ENCODE results near the gene GOLGA2.

Gene GOLGA2

DNA sequence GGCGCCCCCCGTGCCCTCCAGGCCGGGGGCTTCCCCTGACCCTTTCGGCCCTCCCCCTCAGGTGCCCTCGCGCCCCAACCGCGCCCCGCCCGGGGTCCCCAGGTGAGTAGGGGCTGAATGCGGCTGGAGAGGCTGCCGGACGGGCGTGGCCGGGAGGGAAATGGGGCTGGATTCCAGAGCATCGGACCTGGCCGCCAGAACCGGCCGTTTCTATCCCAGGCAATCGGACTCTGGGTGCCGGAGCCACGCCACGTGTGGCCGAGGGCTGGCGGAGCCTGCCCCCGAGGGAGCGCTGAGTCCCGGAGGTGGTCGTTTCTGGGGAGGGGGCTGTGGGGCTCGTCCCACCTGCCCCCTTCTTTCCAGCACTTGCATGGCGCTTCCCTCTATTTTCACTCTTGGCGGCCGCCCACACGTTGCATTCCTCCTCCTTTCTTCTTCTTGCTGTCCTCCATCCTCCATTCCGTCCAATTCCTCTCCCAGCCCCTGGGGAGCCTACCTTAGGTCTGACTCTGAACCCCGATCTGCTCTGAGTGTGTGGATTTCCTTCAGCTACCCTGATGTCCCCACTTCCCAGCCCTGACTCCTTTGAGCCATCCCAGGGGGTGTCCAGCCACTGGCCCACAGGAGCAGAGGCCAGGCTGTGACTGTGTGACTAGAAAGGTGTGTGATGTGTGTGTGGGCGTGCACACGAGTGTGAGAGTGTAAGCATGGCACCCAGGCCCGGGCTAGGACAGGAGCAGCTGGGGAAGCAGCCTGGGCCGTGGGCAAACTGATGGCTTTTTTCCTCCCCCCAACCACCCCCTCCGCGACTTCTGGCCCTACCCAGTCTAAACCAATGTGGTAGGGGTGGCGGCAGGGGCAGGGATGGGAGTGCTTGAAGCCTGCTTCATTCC, 24.7 kb downstream of the GOLGA2 start:
- peaks cover 4 to 5% of the 10 kb centered on the region in 2 donors for H3K27me3 ChIP-seq (ENCODE audit: control insufficient read depth in 1 of 2, insufficient read depth in 2 of 2, low read length in 2 of 2)
- no peak overlapping the region for H3K27ac ChIP-seq (ENCODE audit: low read depth, low read length)
- H3K4me1 ChIP-seq (ENCODE audit: control insufficient read depth in 1 of 2, insufficient read depth in 2 of 2, low read length in 2 of 2): peaks cover 11 to 12% of the 10 kb centered on the region in 2 donors
- peak overlapping the region in 1 of 2 donors; percentile 10 for H3K9ac ChIP-seq (ENCODE audit: low read depth in 1 of 2, low read length in 2 of 2)
- peak overlapping the region; percentile 23 to 43 for H3K4me3 ChIP-seq (ENCODE audit: low read depth in 1 of 2, low read length in 2 of 2)
- H3K9me3 ChIP-seq (ENCODE audit: control insufficient read depth in 1 of 2, low read length in 2 of 2): no peaks in the 10 kb centered on the region
- peaks cover 0 to 3% of the 10 kb centered on the region in 2 donors for H3K36me3 ChIP-seq (ENCODE audit: control insufficient read depth in 1 of 2, insufficient read depth in 2 of 2, low read length in 2 of 2)

DNA sequence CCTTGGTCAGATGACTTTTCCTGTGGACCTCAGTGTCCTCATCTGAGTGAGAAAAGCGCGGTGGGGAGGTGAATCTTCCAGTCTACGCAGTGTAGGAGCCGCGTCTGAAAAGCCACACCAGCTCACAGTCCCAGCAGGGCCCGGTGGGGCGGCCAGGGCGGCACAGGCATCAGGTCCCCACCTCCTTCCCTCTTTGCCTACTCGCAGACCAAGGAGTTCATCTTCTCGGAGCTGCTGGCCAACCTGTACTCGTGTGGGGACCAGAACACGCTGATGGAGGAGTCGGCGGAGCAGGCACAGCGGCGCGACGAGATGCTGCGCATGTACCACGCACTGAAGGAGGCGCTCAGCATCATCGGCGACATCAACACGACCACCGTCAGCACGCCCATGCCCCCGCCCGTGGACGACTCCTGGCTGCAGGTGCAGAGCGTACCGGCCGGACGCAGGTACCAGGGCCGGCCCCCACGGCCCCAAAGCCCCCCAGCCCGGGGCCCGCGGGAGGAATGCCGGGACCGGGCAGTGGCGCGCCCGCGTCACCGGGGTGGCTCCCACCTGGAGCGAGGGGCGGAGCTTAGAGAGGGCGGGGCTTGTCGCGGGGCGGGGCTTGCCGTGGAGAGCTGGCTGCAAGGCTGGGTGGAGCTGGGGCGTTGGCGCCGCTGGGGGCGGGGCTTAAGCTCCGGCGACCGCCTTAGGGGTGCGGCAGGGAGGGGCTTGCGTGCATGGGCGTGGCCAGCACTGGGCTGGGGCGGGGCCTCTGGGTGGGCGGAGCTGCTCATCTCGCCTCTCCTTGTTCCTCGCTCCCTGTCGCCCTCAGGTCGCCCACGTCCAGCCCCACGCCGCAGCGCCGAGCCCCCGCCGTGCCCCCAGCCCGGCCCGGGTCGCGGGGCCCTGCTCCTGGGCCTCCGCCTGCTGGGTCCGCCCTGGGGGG, 25.6 kb downstream of the GOLGA2 start:
- Histone ChIP-seq H3K27ac (ENCODE audit: low read depth, low read length) (no peak overlapping the region), H3K9me3 (ENCODE audit: control insufficient read depth in 1 of 2, low read length in 2 of 2) (no peaks in the 10 kb centered on the region), H3K9ac (ENCODE audit: low read depth in 1 of 2, low read length in 2 of 2) (peak overlapping the region in 1 of 2 donors; percentile 51), H3K4me3 (ENCODE audit: low read depth in 1 of 2, low read length in 2 of 2) (peak overlapping the region; percentile 52 to 64), H3K4me1 (ENCODE audit: control insufficient read depth in 1 of 2, insufficient read depth in 2 of 2, low read length in 2 of 2) (peaks cover 11 to 18% of the 10 kb centered on the region in 2 donors), H3K36me3 (ENCODE audit: control insufficient read depth in 1 of 2, insufficient read depth in 2 of 2, low read length in 2 of 2) (no peaks in the 10 kb centered on the region), H3K27me3 (ENCODE audit: control insufficient read depth in 1 of 2, insufficient read depth in 2 of 2, low read length in 2 of 2) (peaks cover 4 to 5% of the 10 kb centered on the region in 2 donors)

DNA sequence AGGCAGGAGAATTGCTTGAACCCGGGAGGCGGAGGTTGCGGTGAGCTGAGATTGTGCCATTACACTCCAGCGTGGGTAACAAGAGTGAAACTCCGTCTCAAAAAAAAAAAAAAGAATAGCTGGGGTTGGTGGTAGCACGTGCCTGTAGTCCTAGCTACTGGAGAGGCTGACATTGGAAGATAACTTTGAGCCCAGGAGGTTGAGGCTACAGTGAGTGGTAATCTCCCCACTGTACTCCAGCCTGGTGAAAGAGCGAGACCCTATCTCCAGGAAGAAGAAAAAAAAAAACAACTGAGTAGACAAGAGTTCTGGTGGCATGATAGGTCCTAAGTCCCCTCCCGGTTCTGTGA, 26.3 kb downstream of the GOLGA2 start:
- Histone ChIP-seq H3K4me1 (ENCODE audit: control insufficient read depth in 1 of 2, insufficient read depth in 2 of 2, low read length in 2 of 2) (peaks cover 11 to 19% of the 10 kb centered on the region in 2 donors), H3K27me3 (ENCODE audit: control insufficient read depth in 1 of 2, insufficient read depth in 2 of 2, low read length in 2 of 2) (peaks cover 4 to 5% of the 10 kb centered on the region in 2 donors), H3K9me3 (ENCODE audit: control insufficient read depth in 1 of 2, low read length in 2 of 2) (no peaks in the 10 kb centered on the region), H3K27ac (ENCODE audit: low read depth, low read length) (no peak overlapping the region), H3K36me3 (ENCODE audit: control insufficient read depth in 1 of 2, insufficient read depth in 2 of 2, low read length in 2 of 2) (no peaks in the 10 kb centered on the region), H3K9ac (ENCODE audit: low read depth in 1 of 2, low read length in 2 of 2) (no peak overlapping the region), H3K4me3 (ENCODE audit: low read depth in 1 of 2, low read length in 2 of 2) (no peak overlapping the region)

DNA sequence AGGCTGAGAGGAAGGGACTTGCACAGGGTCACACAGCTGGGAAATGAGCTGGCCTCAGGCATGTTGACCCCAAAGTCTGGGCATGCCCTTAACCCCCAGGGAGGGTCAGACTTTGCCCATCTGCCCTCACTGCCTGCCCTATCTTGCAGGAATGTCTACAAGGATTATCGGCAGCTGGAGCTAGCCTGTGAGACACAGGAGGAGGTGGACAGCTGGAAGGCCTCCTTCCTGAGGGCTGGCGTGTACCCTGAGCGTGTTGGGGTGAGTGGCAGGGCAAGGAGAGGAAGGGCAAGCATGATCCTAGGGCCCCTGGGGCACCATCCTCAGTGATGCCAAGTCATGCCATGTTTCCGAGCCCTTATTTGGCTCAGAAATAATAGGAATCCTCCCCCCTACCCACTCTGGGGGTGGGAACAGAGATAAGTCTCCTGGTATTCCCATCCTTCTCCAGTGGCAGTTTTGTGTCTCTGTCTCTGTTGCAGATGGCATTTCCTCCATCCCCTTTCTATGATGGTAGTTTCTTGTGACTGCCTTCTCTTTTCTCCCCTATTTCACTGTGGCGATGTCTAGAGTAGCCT, 28.5 kb downstream of the GOLGA2 start:
- Histone ChIP-seq H3K9ac (ENCODE audit: low read depth in 1 of 2, low read length in 2 of 2) (no peak overlapping the region), H3K4me1 (ENCODE audit: control insufficient read depth in 1 of 2, insufficient read depth in 2 of 2, low read length in 2 of 2) (peaks cover 11 to 19% of the 10 kb centered on the region in 2 donors), H3K27ac (ENCODE audit: low read depth, low read length) (no peak overlapping the region), H3K36me3 (ENCODE audit: control insufficient read depth in 1 of 2, insufficient read depth in 2 of 2, low read length in 2 of 2) (no peaks in the 10 kb centered on the region), H3K27me3 (ENCODE audit: control insufficient read depth in 1 of 2, insufficient read depth in 2 of 2, low read length in 2 of 2) (peaks cover 3 to 11% of the 10 kb centered on the region in 2 donors), H3K4me3 (ENCODE audit: low read depth in 1 of 2, low read length in 2 of 2) (no peak overlapping the region), H3K9me3 (ENCODE audit: control insufficient read depth in 1 of 2, low read length in 2 of 2) (no peaks in the 10 kb centered on the region)

DNA sequence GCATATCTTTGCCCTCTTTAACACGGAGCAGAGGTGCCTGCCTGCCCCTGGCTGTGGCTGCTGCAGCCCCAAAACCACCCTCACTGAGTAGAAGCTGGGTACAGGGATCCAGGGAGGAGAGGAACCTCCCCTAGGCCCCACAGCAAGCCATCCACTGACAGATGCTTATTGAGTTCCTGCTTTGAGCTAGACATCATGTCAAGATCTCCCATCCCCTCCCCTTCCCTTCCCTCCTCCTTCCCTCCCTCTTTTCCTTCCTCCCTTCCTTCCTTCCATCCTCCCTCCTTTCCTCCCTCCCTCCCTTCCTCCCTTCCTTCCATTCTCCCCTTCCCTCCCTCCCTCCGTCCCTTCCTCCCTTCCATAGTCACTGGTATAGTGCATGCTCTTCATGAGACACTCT, 29.3 kb downstream of the GOLGA2 start:
- H3K9me3 ChIP-seq (ENCODE audit: control insufficient read depth in 1 of 2, low read length in 2 of 2): no peaks in the 10 kb centered on the region
- no peak overlapping the region for H3K9ac ChIP-seq (ENCODE audit: low read depth in 1 of 2, low read length in 2 of 2)
- H3K27me3 ChIP-seq (ENCODE audit: control insufficient read depth in 1 of 2, insufficient read depth in 2 of 2, low read length in 2 of 2): peaks cover 2 to 7% of the 10 kb centered on the region in 2 donors
- no peaks in the 10 kb centered on the region for H3K36me3 ChIP-seq (ENCODE audit: control insufficient read depth in 1 of 2, insufficient read depth in 2 of 2, low read length in 2 of 2)
- H3K4me1 ChIP-seq (ENCODE audit: control insufficient read depth in 1 of 2, insufficient read depth in 2 of 2, low read length in 2 of 2): peaks cover 10 to 19% of the 10 kb centered on the region in 2 donors
- H3K4me3 ChIP-seq (ENCODE audit: low read depth in 1 of 2, low read length in 2 of 2): no peak overlapping the region
- no peak overlapping the region for H3K27ac ChIP-seq (ENCODE audit: low read depth, low read length)

DNA sequence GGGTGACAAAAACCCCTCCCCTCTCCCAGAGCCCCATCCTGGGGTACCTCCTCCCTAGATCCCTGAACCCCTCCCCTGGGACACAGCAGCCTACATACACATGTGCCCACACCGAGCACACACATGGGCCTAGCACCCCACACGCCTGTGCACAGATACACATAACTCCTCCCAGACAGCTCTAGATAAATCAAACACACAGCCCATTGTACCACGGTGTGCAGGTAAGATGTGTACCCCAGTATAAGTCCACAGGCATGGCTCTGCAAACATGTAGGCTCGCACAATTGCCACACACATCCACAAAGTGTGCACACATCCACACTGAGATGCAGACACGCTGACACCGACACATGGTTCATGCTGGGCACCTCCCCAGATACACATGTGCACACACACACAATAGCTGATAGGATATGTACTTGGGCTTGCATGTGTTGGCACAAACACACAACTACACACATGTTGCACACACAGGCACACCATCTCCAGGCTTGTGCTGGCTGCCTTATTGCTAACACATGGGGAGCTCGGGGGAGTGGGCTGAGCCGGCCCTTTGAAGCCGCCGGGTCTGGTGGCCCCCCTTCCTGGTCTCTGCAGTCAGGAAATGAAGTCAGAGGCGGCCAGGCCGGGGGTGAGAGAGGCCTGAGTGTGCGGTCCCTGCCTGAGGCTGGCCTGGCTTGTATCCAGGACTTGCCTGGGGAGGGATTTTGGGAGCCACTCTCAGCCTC, 30.2 kb downstream of the GOLGA2 start:
- peaks cover 0 to 7% of the 10 kb centered on the region in 2 donors for H3K27me3 ChIP-seq (ENCODE audit: control insufficient read depth in 1 of 2, insufficient read depth in 2 of 2, low read length in 2 of 2)
- no peaks in the 10 kb centered on the region for H3K36me3 ChIP-seq (ENCODE audit: control insufficient read depth in 1 of 2, insufficient read depth in 2 of 2, low read length in 2 of 2)

DNA sequence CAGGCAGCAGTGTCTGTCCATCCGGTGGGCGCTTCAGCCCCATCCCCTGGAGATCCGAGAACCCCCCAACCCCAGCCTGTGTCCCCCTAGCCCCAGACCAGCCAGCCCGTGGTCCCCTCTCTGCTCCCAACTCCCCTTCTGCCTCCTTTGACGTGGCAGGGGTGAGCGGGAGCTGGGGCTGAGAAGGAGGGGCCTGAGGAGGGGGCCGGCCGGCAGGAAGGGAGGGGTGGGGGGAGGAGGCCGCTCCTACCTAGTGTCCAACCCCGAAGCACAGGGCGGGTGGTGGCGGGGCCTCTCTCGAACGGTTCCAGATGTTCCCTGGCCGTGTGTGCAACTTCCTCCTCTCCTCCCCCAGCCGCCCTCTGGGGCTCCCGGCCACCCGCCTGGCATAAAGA, 31.0 kb downstream of the GOLGA2 start:
- no peak overlapping the region for H3K4me3 ChIP-seq (ENCODE audit: low read depth in 1 of 2, low read length in 2 of 2)
- peak overlapping the region; percentile 32 for H3K27ac ChIP-seq (ENCODE audit: low read depth, low read length)
- H3K9me3 ChIP-seq (ENCODE audit: control insufficient read depth in 1 of 2, low read length in 2 of 2): no peaks in the 10 kb centered on the region
- peaks cover 1 to 9% of the 10 kb centered on the region in 2 donors for H3K4me1 ChIP-seq (ENCODE audit: control insufficient read depth in 1 of 2, insufficient read depth in 2 of 2, low read length in 2 of 2)
- peaks cover 0 to 7% of the 10 kb centered on the region in 2 donors for H3K27me3 ChIP-seq (ENCODE audit: control insufficient read depth in 1 of 2, insufficient read depth in 2 of 2, low read length in 2 of 2)
- H3K36me3 ChIP-seq (ENCODE audit: control insufficient read depth in 1 of 2, insufficient read depth in 2 of 2, low read length in 2 of 2): no peaks in the 10 kb centered on the region
- H3K9ac ChIP-seq (ENCODE audit: low read depth in 1 of 2, low read length in 2 of 2): no peak overlapping the region

More for the DNA sequence above, 30.2 kb downstream of the GOLGA2 start:
- Histone ChIP-seq H3K4me3 (ENCODE audit: low read depth in 1 of 2, low read length in 2 of 2) (no peak overlapping the region), H3K9ac (ENCODE audit: low read depth in 1 of 2, low read length in 2 of 2) (no peak overlapping the region), H3K27ac (ENCODE audit: low read depth, low read length) (no peak overlapping the region), H3K9me3 (ENCODE audit: control insufficient read depth in 1 of 2, low read length in 2 of 2) (no peaks in the 10 kb centered on the region), H3K4me1 (ENCODE audit: control insufficient read depth in 1 of 2, insufficient read depth in 2 of 2, low read length in 2 of 2) (peaks cover 4 to 12% of the 10 kb centered on the region in 2 donors)

DNA sequence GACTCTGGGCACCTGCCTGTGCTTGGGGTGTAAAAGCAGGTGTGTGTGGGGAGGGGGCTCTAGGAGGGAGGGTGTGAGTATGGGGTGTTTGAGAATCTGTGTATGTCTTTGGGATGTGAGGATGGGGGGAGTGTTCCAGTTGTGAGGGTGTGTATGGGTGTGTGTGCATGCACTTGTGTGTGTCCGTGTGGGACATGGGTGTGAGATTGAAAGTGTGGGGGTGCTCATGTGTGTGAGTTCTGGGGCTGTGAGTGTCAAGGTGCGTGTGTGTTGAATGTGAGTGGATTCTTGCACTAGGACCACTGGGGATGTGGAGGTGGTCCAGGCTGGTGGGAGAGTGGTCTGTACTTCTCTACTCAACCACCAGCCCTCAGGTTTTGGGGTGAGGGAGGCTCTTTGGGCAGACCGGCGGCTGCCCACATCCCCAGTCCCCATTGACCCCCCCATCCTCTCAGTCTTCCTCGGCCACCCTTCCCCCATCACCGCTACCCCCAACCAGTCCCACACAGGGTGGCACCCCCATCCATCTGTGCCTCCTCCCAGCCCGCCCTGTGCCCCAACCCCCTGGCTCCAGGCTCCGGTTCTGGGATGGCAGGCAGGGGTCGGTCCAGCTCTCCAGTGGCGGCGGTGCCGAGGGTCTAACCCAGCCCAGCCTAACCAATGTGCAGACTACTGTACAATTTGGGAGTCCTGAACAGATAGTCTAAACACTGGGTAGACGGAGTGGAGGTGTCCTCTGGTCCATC, 31.5 kb downstream of the GOLGA2 start:
- Histone ChIP-seq H3K27me3 (ENCODE audit: control insufficient read depth in 1 of 2, insufficient read depth in 2 of 2, low read length in 2 of 2) (peaks cover 0 to 7% of the 10 kb centered on the region in 2 donors), H3K4me1 (ENCODE audit: control insufficient read depth in 1 of 2, insufficient read depth in 2 of 2, low read length in 2 of 2) (peaks cover 0 to 7% of the 10 kb centered on the region in 2 donors), H3K4me3 (ENCODE audit: low read depth in 1 of 2, low read length in 2 of 2) (no peak overlapping the region), H3K36me3 (ENCODE audit: control insufficient read depth in 1 of 2, insufficient read depth in 2 of 2, low read length in 2 of 2) (no peaks in the 10 kb centered on the region), H3K9ac (ENCODE audit: low read depth in 1 of 2, low read length in 2 of 2) (peak overlapping the region in 1 of 2 donors; percentile 12), H3K27ac (ENCODE audit: low read depth, low read length) (peak overlapping the region; percentile 32), H3K9me3 (ENCODE audit: control insufficient read depth in 1 of 2, low read length in 2 of 2) (no peaks in the 10 kb centered on the region)
